NCI-H526 treated with DMSO at 0.1 percent for 48 hours (cell line): ENCODE measurements around the gene NAV2.
A peak's percentile ranks its signal among the peaks of the same experiment; 100 is the strongest.

Experiments
- DNase-seq: peaks from one replicate; lab custom pipeline; 2025; lab: John Stamatoyannopoulos, UW

The NAV2 gene

GRCh38 chr11:19712281-19713195, at the start of gene NAV2:
Gene NAV2 (plus strand): TSS chr11:19712837. CDS start chr11:19713696, 859 bp downstream.
- peak; percentile 84 for DNase-seq

GRCh38 chr11:19663206-19663605, 49.4 kb upstream of the NAV2 start:
- no peak for DNase-seq

- DNase-seq: no peak
These were observed 47.6 kb upstream of the NAV2 start for GRCh38 chr11:19664886-19665548.

- DNase-seq: no peak
These were observed 45.7 kb upstream of the NAV2 start for GRCh38 chr11:19666951-19667350.

GRCh38 chr11:19669511-19669910, 43.1 kb upstream of the NAV2 start:
- no peak for DNase-seq

- no peak for DNase-seq
These were observed 42.4 kb upstream of the NAV2 start for GRCh38 chr11:19670030-19670791.

GRCh38 chr11:19672586-19673206, 39.9 kb upstream of the NAV2 start:
- DNase-seq: no peak

- no peak for DNase-seq
These were observed 38.5 kb upstream of the NAV2 start for GRCh38 chr11:19673924-19674729.

GRCh38 chr11:19674836-19675235, 37.8 kb upstream of the NAV2 start:
- no peak for DNase-seq

- DNase-seq: no peak
These were observed 37.2 kb upstream of the NAV2 start for GRCh38 chr11:19675397-19675796.

GRCh38 chr11:19676475-19677380, 35.9 kb upstream of the NAV2 start:
- no peak for DNase-seq

GRCh38 chr11:19677381-19678080, 35.1 kb upstream of the NAV2 start:
- DNase-seq: no peak

- DNase-seq: no peak
These were observed 32.4 kb upstream of the NAV2 start for GRCh38 chr11:19679952-19680828.

- DNase-seq: no peak
These were observed 31.7 kb upstream of the NAV2 start for GRCh38 chr11:19680829-19681368.

GRCh38 chr11:19683141-19683805, 29.4 kb upstream of the NAV2 start:
- no peak for DNase-seq

GRCh38 chr11:19683862-19684491, 28.7 kb upstream of the NAV2 start:
- no peak for DNase-seq

- no peak for DNase-seq
These were observed 26.4 kb upstream of the NAV2 start for GRCh38 chr11:19686234-19686633.
